CD14-positive monocyte (primary cell): Measurements from ENCODE around the gene CRIP2. TPM values are rescaled to one million over a fixed set of nuclear protein-coding genes. Genes with fewer than 3 reads are reported as not detected.

Experiments used
- DNase-seq, 3 donors: peaks; one replicate each; pipeline ENCODE4 v3.0.0-alpha.2; 2011 to 2022
- H2AFZ ChIP-seq: 2 replicates; pipeline ENCODE4 v1.6.0; 2012; ENCODE audit warnings: mild to moderate bottlenecking, low read depth, low read length, inconsistent platforms; ENCODE audit not compliant: insufficient read depth, poor library complexity, severe bottlenecking
- H3K27ac ChIP-seq, 2 donors: 1 replicate in 1 of 2; 2 replicates in 1 of 2; pipeline ENCODE4 v1.5.1; 2012 to 2013; ENCODE audit warnings: low read length in 2 of 2, control low read depth in 1 of 2, inconsistent platforms in 1 of 2, low read depth in 1 of 2, mild to moderate bottlenecking in 1 of 2
- H3K27me3 ChIP-seq, 2 donors: one replicate each; pipeline versions ENCODE4 v1.6.0 to v1.6.1; 2011 to 2013; ENCODE audit warnings: low read length in 2 of 2; ENCODE audit not compliant: control insufficient read depth in 2 of 2, insufficient read depth in 2 of 2
- H3K36me3 ChIP-seq, 2 donors: replicated peaks in 1 of 2; 1 replicate in 1 of 2; 2 replicates in 1 of 2; pipeline versions ENCODE4 v1.5.1 to v1.6.1; 2012 to 2013; ENCODE audit warnings: low read length in 2 of 2, control low read depth in 1 of 2, inconsistent platforms in 1 of 2, mild to moderate bottlenecking in 1 of 2; ENCODE audit not compliant: insufficient read depth in 2 of 2, control insufficient read depth in 1 of 2
- H3K4me1 ChIP-seq, 2 donors: 1 replicate in 1 of 2; 2 replicates in 1 of 2; pipeline versions ENCODE4 v1.5.1 to v1.6.1; 2012 to 2013; ENCODE audit warnings: low read length in 2 of 2, control low read depth in 1 of 2, inconsistent platforms in 1 of 2, mild to moderate bottlenecking in 1 of 2, moderate library complexity in 1 of 2; ENCODE audit not compliant: insufficient read depth in 2 of 2, control insufficient read depth in 1 of 2
- H3K4me2 ChIP-seq: replicated peaks from 2 replicates; pipeline ENCODE3; 2012; ENCODE audit warnings: low read length, moderate library complexity, mild to moderate bottlenecking; ENCODE audit not compliant: poor library complexity, severe bottlenecking; ENCODE audit errors: extremely low read depth
- H3K4me3 ChIP-seq, 3 experiments: fragments of 200-600 bp in 1 of 3; sonication (generic) in 1 of 3; replicated peaks in 1 of 3; 1 replicate in 2 of 3; 2 replicates in 1 of 3; pipeline ENCODE4 v1.5.1; 2011 to 2013; ENCODE audit warnings: low read length in 3 of 3, mild to moderate bottlenecking in 3 of 3, control low read depth in 2 of 3, low read depth in 2 of 3, inconsistent platforms in 1 of 3, moderate library complexity in 1 of 3
- H3K79me2 ChIP-seq: 2 replicates; pipeline ENCODE4 v1.6.0; 2012; ENCODE audit warnings: mild to moderate bottlenecking, control low read depth, inconsistent platforms, low read length, moderate library complexity; ENCODE audit not compliant: insufficient read depth
- H3K9ac ChIP-seq: 2 replicates; pipeline ENCODE4 v1.6.0; 2017; ENCODE audit warnings: low read length, mild to moderate bottlenecking; ENCODE audit not compliant: insufficient read depth, poor library complexity, severe bottlenecking
- H3K9me3 ChIP-seq, 2 donors: replicated peaks in 1 of 2; 1 replicate in 1 of 2; 2 replicates in 1 of 2; pipeline versions ENCODE4 v1.5.1 to v1.6.1; 2012 to 2013; ENCODE audit warnings: low read length in 2 of 2, control low read depth in 1 of 2; ENCODE audit not compliant: control insufficient read depth in 1 of 2, insufficient read depth in 1 of 2
- H4K20me1 ChIP-seq: 2 replicates; pipeline ENCODE4 v1.6.0; 2012; ENCODE audit warnings: mild to moderate bottlenecking, low read length, control low read depth, moderate library complexity; ENCODE audit not compliant: insufficient read depth
- H3K27ac Mint-ChIP-seq, 7 donors: one replicate each; pipeline ENCODE4 v1.8.0; 2020; ENCODE audit warnings: mild to moderate bottlenecking in 7 of 7, mixed read lengths in 7 of 7, moderate library complexity in 6 of 7, inconsistent platforms in 2 of 7
- H3K27me3 Mint-ChIP-seq, 3 donors: one replicate each; pipeline ENCODE4 v1.8.0; 2021 to 2022; ENCODE audit warnings: low read depth in 3 of 3, mild to moderate bottlenecking in 3 of 3, mixed read lengths in 3 of 3, moderate library complexity in 3 of 3, inconsistent platforms in 1 of 3
- H3K36me3 Mint-ChIP-seq, 2 donors: one replicate each; pipeline ENCODE4 v1.8.0; 2020; ENCODE audit warnings: mixed read lengths in 2 of 2, inconsistent platforms in 1 of 2, mild to moderate bottlenecking in 1 of 2
- H3K4me1 Mint-ChIP-seq: one replicate; pipeline ENCODE4 v1.8.0; 2020; ENCODE audit warnings: mild to moderate bottlenecking, mixed read lengths
- H3K4me3 Mint-ChIP-seq, 2 donors: one replicate each; pipeline ENCODE4 v1.8.0; 2020; ENCODE audit warnings: mild to moderate bottlenecking in 2 of 2, mixed read lengths in 2 of 2, moderate library complexity in 1 of 2
- H3K9me3 Mint-ChIP-seq, 7 donors: one replicate each; pipeline ENCODE4 v1.8.0; 2020 to 2022; ENCODE audit warnings: mixed read lengths in 7 of 7, mild to moderate bottlenecking in 6 of 7, moderate library complexity in 6 of 7, inconsistent platforms in 2 of 7
- CTCF ChIP-seq: fragments of 200-600 bp; IDR thresholded peaks from one replicate; pipeline ENCODE4 v1.8.0; 2022; ENCODE audit warnings: antibody characterized with exemption, mild to moderate bottlenecking
- WGBS: methylation state at CpG from one replicate; pipeline ENCODE4 v1.1.5; 2013; ENCODE audit warnings: missing lambda C conversion rate; ENCODE audit not compliant: insufficient coverage; 5-methylcytosine and 5-hydroxymethylcytosine counted together
- intact Hi-C, 2 donors: fragments of 100-400 bp; cut with micrococcal nuclease; formaldehyde crosslinking; loops; one replicate each; pipeline versions ENCODE4 v1.15.0 to v1.15.1; 2023
- polyA plus RNA-seq, 3 donors: library from polyadenylated mRNA; depleted of rRNA in 1 of 3; unstranded in 2 of 3; stranded (reverse) in 1 of 3; fragments of 300-500 nt in 2 of 3; fragments of >200 nt in 1 of 3; fragmentation: Illumina TruSeq in 2 of 3; gene quantifications; 1 replicate in 2 of 3; 2 replicates in 1 of 3; pipeline ENCODE4 v1.2.3, GENCODE V29; 2012 to 2021

The CRIP2 gene
- polyA plus RNA-seq, 3 donors, result 2.1 to 4.0 (median 3.3) TPM

GRCh38 chr14:105478398-105479251, 4.0 kb downstream of the CRIP2 start:
- DNase-seq, result no peak
- peaks cover 9 to 27% of the 10 kb centered on the region in 2 donors for H3K9me3 ChIP-seq
- Mint-ChIP-seq H3K9me3 (peaks cover 5 to 23% (median 15%) of the 10 kb centered on the region in 7 donors), H3K27ac (no peak overlapping the region), H3K27me3 (peaks cover 44 to 80% (median 55%) of the 10 kb centered on the region in 3 donors), H3K36me3 (peaks cover 0 to 7% of the 10 kb centered on the region in 2 donors), H3K4me1 (peaks cover 40% of the 10 kb centered on the region), H3K4me3 (peak overlapping the region in 1 of 2 donors; percentile 88)
- H3K79me2 ChIP-seq, result no peaks in the 10 kb centered on the region
- H4K20me1 ChIP-seq, result peaks cover 7% of the 10 kb centered on the region
- intact Hi-C loops, result no loop called here
- no peak overlapping the region for H3K4me2 ChIP-seq
- H3K36me3 ChIP-seq, result no peaks in the 10 kb centered on the region
- H2AFZ ChIP-seq, result no peak overlapping the region
- no peak overlapping the region for H3K4me3 ChIP-seq
- H3K4me1 ChIP-seq, result peaks cover 44 to 59% of the 10 kb centered on the region in 2 donors
- H3K27ac ChIP-seq, result no peak overlapping the region
- WGBS, result 39% methylated on average over 37 of the region's 81 CpGs
- no peak overlapping the region for H3K9ac ChIP-seq
- peaks cover 23 to 62% of the 10 kb centered on the region in 2 donors for H3K27me3 ChIP-seq
- TF ChIP-seq CTCF, result no peak

- H3K36me3 Mint-ChIP-seq, result peaks cover 4 to 7% of the 10 kb centered on the region in 2 donors
- intact Hi-C loops, result loop anchor here (2.0 to 10.0 kb wide), 3 partner anchors 81 to 415 kb away; partner anchors contain the start of genes GPR132 (in 1 of the 2) and TEX22 (in 1 of the 2)
- no peak overlapping the region for H2AFZ ChIP-seq
- H3K9ac ChIP-seq, result no peak overlapping the region
- peaks cover 9 to 27% of the 10 kb centered on the region in 2 donors for H3K9me3 ChIP-seq
- no peak for DNase-seq
- WGBS, result 52% methylated on average over 34 of the region's 34 CpGs
- peaks cover 47 to 83% (median 54%) of the 10 kb centered on the region in 3 donors for H3K27me3 Mint-ChIP-seq
- no peak for TF ChIP-seq CTCF
- H3K36me3 ChIP-seq, result no peaks in the 10 kb centered on the region
- H3K79me2 ChIP-seq, result no peaks in the 10 kb centered on the region
- peak overlapping the region in 4 of 7 donors; percentile 38 to 99 (median 67) for H3K27ac Mint-ChIP-seq
- peaks cover 43 to 58% of the 10 kb centered on the region in 2 donors for H3K4me1 ChIP-seq
- H3K4me3 ChIP-seq, result no peak overlapping the region
- peaks cover 7% of the 10 kb centered on the region for H4K20me1 ChIP-seq
- H3K4me2 ChIP-seq, result no peak overlapping the region
- H3K9me3 Mint-ChIP-seq, result peaks cover 5 to 25% (median 15%) of the 10 kb centered on the region in 7 donors
- peaks cover 42% of the 10 kb centered on the region for H3K4me1 Mint-ChIP-seq
- H3K27ac ChIP-seq, result no peak overlapping the region
- peaks cover 23 to 66% of the 10 kb centered on the region in 2 donors for H3K27me3 ChIP-seq
- peak overlapping the region in 1 of 2 donors; percentile 88 for H3K4me3 Mint-ChIP-seq
Measured at GRCh38 chr14:105479431-105480158, 5.0 kb downstream of the CRIP2 start.
